Measurements from ENCODE around the gene PPP3CA. TPM values are rescaled to one million over a fixed set of nuclear protein-coding genes. Genes with fewer than 3 reads are reported as not detected.

PPP3CA gene
- total and polyA plus RNA-seq, 2 donors from 2014 or later: 6.9 to 31.5 TPM

DNA sequence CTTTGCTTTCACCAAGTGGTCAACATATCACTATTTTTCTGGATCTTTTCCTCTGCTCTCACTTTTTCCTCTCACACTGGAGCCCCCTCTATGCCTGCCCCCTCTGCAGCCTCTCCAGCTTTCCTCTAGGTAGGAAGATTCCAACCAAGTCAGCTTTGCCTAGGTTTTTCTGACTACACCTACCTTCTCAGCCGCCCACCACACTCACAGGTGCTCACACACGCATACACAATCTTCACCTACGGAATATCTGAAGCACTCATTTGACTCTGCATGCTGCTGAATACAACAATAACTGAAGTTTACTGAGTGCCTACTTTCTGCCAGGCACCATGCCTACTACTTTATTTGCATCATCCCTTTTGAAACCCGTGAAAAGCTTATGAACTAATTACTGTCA lies 328.0 kb downstream of the PPP3CA start:
- FAIRE-seq (no peak), DNase-seq (no peak)
- Histone ChIP-seq H3K9me3 (ENCODE audit: control insufficient read depth in 2 of 3, insufficient read depth in 1 of 3, low read length in 3 of 3) (no peaks in the 10 kb centered on the region), H3K27me3 (ENCODE audit: control insufficient read depth, insufficient read depth, low read length) (no peaks in the 10 kb centered on the region), H3K36me3 (ENCODE audit: control insufficient read depth in 2 of 3, insufficient read depth in 3 of 3, low read length in 3 of 3) (no peaks in the 10 kb centered on the region), H3K27ac (ENCODE audit: low read depth in 2 of 2, low read length in 2 of 2) (no peak overlapping the region), H3K9ac (ENCODE audit: low read length in 3 of 3) (no peak overlapping the region), H3K4me3 (ENCODE audit: low read length in 3 of 3) (no peak overlapping the region), H3K4me1 (ENCODE audit: control insufficient read depth in 2 of 3, insufficient read depth in 2 of 3, low read depth in 1 of 3, low read length in 3 of 3) (peaks cover 0 to 4% (median 1%) of the 10 kb centered on the region in 3 donors)
- TF ChIP-seq, protein P1, sequence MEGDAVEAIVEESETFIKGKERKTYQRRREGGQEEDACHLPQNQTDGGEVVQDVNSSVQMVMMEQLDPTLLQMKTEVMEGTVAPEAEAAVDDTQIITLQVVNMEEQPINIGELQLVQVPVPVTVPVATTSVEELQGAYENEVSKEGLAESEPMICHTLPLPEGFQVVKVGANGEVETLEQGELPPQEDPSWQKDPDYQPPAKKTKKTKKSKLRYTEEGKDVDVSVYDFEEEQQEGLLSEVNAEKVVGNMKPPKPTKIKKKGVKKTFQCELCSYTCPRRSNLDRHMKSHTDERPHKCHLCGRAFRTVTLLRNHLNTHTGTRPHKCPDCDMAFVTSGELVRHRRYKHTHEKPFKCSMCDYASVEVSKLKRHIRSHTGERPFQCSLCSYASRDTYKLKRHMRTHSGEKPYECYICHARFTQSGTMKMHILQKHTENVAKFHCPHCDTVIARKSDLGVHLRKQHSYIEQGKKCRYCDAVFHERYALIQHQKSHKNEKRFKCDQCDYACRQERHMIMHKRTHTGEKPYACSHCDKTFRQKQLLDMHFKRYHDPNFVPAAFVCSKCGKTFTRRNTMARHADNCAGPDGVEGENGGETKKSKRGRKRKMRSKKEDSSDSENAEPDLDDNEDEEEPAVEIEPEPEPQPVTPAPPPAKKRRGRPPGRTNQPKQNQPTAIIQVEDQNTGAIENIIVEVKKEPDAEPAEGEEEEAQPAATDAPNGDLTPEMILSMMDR (IDR thresholded peaks at IDR 0.05; ENCODE audit: borderline replicate concordance, extremely low read depth, insufficient read depth): no peak
- intact Hi-C loops (cut with DNase I): no loop called here

DNA sequence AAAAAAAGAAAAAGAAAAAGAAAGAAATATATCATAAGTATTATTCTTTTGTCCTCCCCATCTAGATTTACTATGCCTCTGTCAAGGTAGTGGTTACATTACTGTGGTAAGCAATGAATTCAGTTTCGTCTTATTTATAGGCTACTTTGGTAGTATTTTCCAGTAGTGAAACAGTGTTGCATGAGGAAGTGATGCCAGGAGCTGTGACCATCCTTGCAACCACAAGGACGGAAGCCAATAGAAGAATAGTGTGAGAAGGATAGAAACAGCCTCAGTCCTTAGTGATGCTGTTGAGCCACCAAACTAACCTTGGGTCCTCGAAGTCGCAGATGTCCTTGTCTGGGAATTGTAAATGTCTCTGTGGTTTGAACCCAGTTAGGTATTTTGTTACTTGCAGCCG lies 328.5 kb downstream of the PPP3CA start:
- Histone ChIP-seq H3K36me3 (ENCODE audit: control insufficient read depth in 2 of 3, insufficient read depth in 3 of 3, low read length in 3 of 3) (no peaks in the 10 kb centered on the region), H3K27ac (ENCODE audit: low read depth in 2 of 2, low read length in 2 of 2) (no peak overlapping the region), H3K27me3 (ENCODE audit: control insufficient read depth, insufficient read depth, low read length) (no peaks in the 10 kb centered on the region), H3K9me3 (ENCODE audit: control insufficient read depth in 2 of 3, insufficient read depth in 1 of 3, low read length in 3 of 3) (no peaks in the 10 kb centered on the region), H3K9ac (ENCODE audit: low read length in 3 of 3) (no peak overlapping the region), H3K4me3 (ENCODE audit: low read length in 3 of 3) (no peak overlapping the region), H3K4me1 (ENCODE audit: control insufficient read depth in 2 of 3, insufficient read depth in 2 of 3, low read depth in 1 of 3, low read length in 3 of 3) (peaks cover 0 to 6% (median 4%) of the 10 kb centered on the region in 3 donors)
- intact Hi-C loops (cut with DNase I): no loop called here
- TF ChIP-seq, protein P1 (IDR thresholded peaks at IDR 0.05; ENCODE audit: borderline replicate concordance, extremely low read depth, insufficient read depth): no peak
- DNase-seq (no peak), FAIRE-seq (no peak)

DNA sequence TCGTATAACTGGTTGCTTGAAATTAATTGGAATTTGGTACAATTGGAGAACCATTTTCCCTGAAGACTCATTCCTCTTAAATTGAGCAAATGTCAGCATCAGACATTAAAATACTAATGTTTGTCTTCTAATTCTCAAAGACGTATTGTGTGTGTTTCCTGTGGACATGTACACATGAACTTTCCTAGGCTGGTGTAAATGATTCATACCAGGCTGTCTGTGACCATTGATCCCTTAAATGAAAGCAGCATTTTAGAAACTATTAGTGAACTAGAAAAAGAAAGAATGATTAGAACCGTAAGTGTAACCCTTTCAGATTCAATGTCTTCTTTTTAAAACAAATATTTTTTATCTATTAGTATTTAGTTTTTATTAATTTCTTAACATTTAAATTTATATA lies 332.9 kb downstream of the PPP3CA start:
- intact Hi-C loops (cut with DNase I): no loop called here
- H3K9me3 ChIP-seq (ENCODE audit: control insufficient read depth in 2 of 3, insufficient read depth in 1 of 3, low read length in 3 of 3): no peaks in the 10 kb centered on the region

More for the DNA sequence above, 332.9 kb downstream of the PPP3CA start:
- DNase-seq (peak in 2 of 5 donors; percentile 30 to 40), FAIRE-seq (peak; percentile 50)
- Histone ChIP-seq H3K36me3 (ENCODE audit: control insufficient read depth in 2 of 3, insufficient read depth in 3 of 3, low read length in 3 of 3) (no peaks in the 10 kb centered on the region), H3K4me3 (ENCODE audit: low read length in 3 of 3) (no peak overlapping the region), H3K27ac (ENCODE audit: low read depth in 2 of 2, low read length in 2 of 2) (no peak overlapping the region), H3K27me3 (ENCODE audit: control insufficient read depth, insufficient read depth, low read length) (no peaks in the 10 kb centered on the region), H3K9ac (ENCODE audit: low read length in 3 of 3) (no peak overlapping the region), H3K4me1 (ENCODE audit: control insufficient read depth in 2 of 3, insufficient read depth in 2 of 3, low read depth in 1 of 3, low read length in 3 of 3) (peaks cover 0 to 7% (median 0%) of the 10 kb centered on the region in 3 donors)
- TF ChIP-seq, protein P1 (IDR thresholded peaks at IDR 0.05; ENCODE audit: borderline replicate concordance, extremely low read depth, insufficient read depth): no peak
